GM18517 (cell line): ENCODE data around the gene DSG3.

ENCODE experiments used
- ATAC-seq: cut with Tn5 transposase; IDR thresholded peaks from one replicate; pipeline ENCODE4 v1.9.1; 2021; ENCODE audit warnings: mild to moderate bottlenecking, moderate library complexity; ENCODE audit not compliant: unreplicated experiment

Gene DSG3

DNA sequence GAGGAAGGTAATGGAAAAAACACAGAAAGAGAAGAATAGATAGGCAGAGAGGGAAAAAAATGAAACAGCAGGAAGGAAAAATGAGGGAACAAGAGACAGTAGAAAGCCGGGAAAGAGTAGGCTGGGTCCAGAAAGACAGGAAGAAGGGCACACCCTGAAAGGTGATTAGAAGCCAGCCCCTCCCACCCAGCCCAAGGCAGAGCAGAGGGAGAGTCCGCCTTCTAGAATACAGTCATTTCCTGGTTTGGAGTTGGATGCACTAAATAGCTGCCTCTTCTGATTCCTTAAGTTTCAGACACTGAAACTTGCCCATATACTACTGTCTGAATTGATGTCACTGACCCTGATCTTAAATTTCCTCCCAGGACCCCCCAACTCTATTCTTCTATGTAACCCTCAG, 17.9 kb upstream of the DSG3 start:
- ATAC-seq = no peak

DNA sequence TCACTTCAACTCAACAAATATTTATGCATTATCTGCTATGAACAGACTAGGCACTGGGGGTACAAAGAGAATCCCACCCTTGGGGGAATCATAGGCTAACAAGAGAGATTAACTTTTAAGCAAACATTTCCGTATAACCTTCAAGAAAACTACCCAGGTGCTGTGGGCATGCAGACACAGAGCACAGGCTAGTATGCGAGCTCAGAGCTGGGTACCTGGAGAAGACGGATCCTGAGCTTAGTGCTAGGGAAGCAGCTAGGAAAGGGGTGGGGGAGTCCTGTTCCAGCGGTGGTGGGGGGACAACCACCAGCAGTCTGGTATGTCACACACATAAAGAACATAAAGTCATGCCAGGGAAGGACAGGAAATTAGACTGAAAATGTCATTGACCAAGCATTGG, 17.5 kb upstream of the DSG3 start:
- ATAC-seq = no peak

DNA sequence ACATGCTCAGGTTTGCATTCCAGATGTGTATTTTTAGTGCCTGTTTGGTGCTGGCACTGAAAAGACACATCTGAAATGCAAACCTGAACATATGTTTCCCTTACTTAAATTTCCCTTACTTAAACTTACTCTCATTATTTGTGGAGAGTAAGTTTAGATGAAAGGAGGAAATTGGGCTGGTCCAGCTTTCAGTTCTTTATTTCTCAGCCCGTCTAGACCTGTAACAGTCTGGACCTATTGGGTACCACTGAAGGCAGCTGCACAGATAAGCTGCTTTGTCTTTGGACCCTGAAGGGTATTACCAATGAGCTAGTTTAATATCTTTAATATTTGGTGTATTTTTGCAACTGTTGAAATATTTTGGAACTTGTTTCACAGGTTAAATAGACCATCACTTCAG, 17.0 kb upstream of the DSG3 start:
- ATAC-seq = no peak

GRCh38 chr18:31432316-31432715, 15.2 kb upstream of the DSG3 start:
- ATAC-seq = no peak

DNA sequence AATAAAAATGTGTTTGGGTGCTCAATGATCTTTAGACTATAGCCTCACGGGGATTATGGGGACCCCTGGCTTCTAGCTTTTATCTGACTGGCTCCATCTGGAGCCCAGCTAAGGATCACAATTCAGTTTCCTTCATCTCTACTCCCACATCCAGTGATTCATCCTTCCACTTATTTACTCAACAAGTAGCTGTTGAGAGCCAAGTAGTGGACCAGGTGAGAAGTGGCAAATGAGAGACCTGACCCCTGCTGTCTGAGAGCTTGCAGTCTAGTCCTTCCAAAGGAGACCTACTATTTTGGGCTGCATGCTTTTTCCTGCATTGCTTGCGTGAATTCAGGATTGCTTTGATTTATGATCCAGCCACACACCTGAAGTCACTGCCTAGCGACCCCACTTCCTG, 10.7 kb upstream of the DSG3 start:
- no peak for ATAC-seq

DNA sequence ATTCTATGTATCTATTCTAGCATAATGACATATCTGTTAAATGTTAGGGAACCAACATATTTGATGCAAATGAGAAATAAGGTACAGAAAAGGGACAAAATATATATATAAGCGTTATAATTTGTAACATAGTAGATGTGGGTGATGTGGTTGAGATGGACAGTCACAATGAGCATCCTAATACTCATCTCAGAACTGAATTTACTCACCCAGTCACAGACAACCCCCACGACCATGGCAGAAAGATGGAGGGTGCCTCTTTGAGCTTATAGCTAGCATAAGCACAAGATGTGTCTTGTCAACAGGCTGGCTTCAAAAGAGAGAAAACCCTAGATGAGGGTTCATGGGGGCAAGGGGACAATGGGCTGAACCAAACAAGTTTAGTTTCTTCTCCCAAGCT, 9.1 kb upstream of the DSG3 start:
- no peak for ATAC-seq

DNA sequence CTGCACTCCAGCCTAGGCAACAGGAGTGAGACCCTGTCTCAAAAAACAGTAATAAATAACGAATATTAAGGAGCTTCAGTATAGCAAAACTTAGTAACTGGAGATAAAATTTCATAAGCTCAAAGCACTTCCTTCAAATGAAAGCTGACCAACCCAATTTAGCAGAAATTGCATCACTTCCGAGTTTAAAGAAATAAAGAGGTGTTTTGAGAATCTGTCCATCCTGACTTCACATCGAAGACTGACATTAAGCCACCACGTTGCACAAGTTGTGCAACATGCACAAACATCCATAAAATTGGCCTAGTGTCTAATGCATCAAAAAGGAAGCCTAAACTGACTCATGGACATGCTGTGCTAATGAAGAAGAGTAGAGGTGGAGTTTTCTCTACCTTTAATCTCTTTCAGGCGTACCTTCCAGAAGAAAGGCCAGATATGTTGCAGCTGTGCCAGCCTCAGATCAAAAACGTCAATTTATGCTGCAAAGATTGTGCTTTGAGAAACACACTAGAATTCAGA, 7.7 kb upstream of the DSG3 start:
- ATAC-seq = no peak

DNA sequence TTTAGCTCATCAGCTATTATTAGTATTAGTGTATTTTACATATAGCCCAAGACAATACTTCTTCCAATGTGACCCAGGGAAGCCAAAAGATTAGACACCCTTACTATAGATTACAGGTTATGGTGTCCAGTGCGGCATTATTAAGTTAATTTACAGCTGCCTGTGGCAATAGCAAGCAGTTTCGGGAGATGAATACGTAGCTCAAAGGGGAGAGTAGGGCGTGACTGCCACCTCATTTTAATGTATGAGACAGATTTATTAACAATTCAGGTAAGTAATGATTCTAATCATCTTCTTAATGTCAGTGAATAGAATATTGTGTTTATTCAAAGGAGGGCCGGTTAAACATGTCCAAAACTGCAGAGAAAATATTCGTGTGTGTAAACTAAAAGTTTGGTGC, 6.8 kb upstream of the DSG3 start:
- no peak for ATAC-seq

DNA sequence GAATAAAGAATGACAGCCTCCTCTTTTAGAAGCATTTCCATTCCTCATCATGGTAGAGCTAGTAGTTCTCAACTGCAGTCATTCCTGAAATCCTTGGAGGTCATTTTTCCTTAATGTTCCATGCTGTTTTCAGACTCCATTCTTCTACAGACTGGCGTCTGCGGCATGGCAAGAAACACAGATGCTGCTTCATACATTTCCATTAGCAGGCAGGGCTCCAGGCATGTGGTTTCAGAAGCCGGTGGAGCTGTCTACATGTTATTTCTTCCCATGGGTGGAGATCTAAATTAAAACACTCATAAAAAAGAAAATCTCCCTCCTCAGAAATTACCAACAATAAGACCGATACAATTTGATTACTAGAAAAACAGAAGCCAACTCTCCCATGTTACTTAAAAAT, 6.0 kb upstream of the DSG3 start:
- no peak for ATAC-seq

- ATAC-seq = no peak
Observed at GRCh38 chr18:31444142-31444541, 3.4 kb upstream of the DSG3 start.

DNA sequence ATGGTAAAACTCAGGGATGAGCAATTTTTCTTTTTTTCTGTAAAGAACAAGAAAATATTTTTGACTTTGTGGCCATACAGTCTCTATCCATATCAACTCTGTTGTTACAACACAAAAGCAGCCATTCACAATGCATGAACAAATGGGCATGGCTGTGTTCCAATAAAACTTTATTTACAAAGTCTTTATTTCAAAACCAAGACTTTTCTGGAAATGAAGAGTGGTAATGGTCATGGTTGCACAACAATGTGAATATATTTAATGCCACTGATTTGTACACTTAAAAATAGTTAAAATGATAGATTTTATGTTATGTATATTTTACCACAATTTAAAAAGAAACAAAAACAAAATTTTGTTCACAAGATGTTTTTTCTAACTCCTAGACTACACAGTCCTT, 1.6 kb upstream of the DSG3 start:
- no peak for ATAC-seq

GRCh38 chr18:31446854-31447253, 687 bp upstream of the DSG3 start:
- no peak for ATAC-seq

DNA sequence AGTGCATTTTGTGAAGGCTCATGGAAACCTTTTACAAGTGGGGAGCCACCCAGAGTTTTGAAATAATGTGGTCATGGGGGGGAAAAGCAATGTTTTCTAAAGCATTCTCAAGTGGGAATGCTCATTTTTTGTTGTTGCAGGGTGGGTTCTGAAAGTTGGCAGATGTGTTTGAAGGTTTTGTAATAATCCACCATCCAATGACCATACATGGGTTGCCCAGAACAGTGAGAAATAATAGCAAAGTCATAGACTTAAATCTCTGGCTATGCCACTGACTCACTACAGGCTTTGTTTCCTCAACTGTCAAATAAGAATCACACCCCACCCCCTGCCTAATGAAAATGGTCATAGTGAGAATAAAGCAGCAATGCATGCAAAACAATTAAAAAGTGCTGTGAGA, 2.9 kb downstream of the DSG3 start:
- no peak for ATAC-seq

DNA sequence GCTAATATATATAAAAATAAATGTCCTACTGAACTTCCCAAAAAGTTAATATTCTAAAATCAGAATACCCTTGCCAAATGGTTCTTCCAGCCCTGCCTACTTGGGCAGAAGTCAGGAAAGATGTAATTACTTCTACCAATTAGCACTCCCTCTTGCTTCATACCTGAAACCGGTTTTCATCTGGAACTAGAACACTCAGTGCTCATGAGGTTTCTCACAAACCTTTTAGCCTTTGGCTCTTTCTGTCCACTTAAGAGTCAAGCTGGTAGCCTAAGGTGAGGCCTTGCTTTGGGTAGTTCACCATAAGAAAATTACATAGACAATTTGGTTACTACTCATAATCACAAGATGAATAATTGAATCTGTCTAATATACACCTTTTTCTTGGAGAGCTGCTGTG, 4.1 kb downstream of the DSG3 start:
- ATAC-seq = no peak

GRCh38 chr18:31454066-31454708, 6.6 kb downstream of the DSG3 start:
- ATAC-seq = no peak

- ATAC-seq = no peak
Observed at GRCh38 chr18:31469629-31470028, 22.1 kb downstream of the DSG3 start.

GRCh38 chr18:31478688-31479087, 31.1 kb downstream of the DSG3 start:
- no peak for ATAC-seq

DNA sequence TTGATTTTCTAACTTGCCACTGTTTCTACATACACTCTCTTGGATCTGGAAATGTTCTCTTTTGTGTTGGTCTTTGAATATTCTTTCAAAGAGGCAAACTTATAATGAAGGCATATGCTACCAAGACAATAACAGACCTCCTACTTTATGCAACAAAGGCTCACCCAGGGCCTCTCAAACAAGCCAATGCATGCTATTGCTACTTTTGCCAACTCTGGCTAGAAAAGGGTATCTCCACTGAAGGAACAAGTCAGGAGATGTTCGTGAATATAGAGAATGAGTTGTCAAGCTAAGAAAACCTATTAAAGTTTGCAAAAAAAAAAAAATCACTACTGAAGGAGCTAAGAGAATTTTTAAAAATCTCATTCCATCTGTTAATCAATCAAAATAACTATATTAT, 34.5 kb downstream of the DSG3 start:
- no peak for ATAC-seq

DNA sequence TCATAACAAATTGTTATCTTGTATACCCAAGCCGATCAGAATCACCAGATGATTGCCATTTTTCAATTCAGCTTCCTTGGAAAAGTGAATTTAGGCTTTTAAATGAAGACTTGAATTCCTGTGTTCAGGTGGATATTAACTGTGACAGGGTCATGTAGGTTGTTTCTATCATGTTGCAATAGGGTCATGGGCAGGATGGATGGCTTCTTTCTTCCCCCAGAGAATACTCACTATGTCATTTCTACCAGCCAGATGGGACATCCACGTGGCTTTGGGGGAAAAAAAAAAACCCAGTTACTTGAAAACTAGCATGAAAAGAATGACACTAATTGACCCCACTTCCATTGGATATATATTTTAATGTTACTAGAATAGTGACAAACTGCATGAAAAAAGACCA, 35.9 kb downstream of the DSG3 start:
- no peak for ATAC-seq

DNA sequence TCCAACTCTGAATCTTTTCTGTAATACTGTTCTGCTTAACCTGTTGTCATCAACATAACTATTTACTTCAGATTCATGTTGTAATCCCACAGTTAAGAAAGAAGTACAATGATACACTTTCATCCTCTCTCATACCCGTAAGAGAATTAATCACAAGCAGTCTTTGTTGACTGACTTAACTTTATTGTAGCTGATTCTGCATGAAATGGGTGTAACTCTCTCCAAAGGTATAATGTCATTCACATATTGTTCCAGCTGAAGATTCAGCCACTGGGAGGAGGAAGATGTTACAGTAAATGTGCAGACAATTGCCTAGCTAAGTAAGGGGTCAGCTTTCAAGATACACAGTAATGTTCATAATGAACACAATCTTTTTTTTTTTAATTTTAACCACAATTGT, 36.9 kb downstream of the DSG3 start:
- no peak for ATAC-seq

GRCh38 chr18:31486165-31486564, 38.6 kb downstream of the DSG3 start:
- no peak for ATAC-seq

GRCh38 chr18:31487246-31488015, 39.9 kb downstream of the DSG3 start:
- no peak for ATAC-seq

GRCh38 chr18:31489311-31489710, 41.8 kb downstream of the DSG3 start:
- ATAC-seq = no peak
